ENCODE results near the gene MAN2A2.
"Not testable (repeated sequence)": the region's sequence is repeated elsewhere in the genome, so short reads cannot be mapped to it uniquely, and the experiment has no call there.

MAN2A2 gene

GRCh38 chr15:90907051-90907660, 4.1 kb downstream of the MAN2A2 start:
- in situ Hi-C loops (cut with HindIII; ENCODE audit: low pct_ligation_motif_present, low sequenced_read_pairs): no loop called here
- Histone ChIP-seq H3K36me3 (replicated peaks) (peaks cover 17% of the 10 kb centered on the region), H3K4me3 (ENCODE audit: low read depth, low read length) (no peak overlapping the region), H3K27ac (no peak overlapping the region), H3K27me3 (replicated peaks) (no peaks in the 10 kb centered on the region)
- TF ChIP-seq, protein P1, sequence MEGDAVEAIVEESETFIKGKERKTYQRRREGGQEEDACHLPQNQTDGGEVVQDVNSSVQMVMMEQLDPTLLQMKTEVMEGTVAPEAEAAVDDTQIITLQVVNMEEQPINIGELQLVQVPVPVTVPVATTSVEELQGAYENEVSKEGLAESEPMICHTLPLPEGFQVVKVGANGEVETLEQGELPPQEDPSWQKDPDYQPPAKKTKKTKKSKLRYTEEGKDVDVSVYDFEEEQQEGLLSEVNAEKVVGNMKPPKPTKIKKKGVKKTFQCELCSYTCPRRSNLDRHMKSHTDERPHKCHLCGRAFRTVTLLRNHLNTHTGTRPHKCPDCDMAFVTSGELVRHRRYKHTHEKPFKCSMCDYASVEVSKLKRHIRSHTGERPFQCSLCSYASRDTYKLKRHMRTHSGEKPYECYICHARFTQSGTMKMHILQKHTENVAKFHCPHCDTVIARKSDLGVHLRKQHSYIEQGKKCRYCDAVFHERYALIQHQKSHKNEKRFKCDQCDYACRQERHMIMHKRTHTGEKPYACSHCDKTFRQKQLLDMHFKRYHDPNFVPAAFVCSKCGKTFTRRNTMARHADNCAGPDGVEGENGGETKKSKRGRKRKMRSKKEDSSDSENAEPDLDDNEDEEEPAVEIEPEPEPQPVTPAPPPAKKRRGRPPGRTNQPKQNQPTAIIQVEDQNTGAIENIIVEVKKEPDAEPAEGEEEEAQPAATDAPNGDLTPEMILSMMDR (IDR thresholded peaks at IDR 0.05; ENCODE audit: low read depth, low read length, missing control alignments): no peak
- no peak for DNase-seq

GRCh38 chr15:90907838-90908507, 4.9 kb downstream of the MAN2A2 start:
- in situ Hi-C loops (cut with HindIII; ENCODE audit: low pct_ligation_motif_present, low sequenced_read_pairs): no loop called here
- TF ChIP-seq, protein P1 (IDR thresholded peaks at IDR 0.05; ENCODE audit: low read depth, low read length, missing control alignments): no peak
- H3K27me3 ChIP-seq (replicated peaks): no peaks in the 10 kb centered on the region
- no peak for DNase-seq
- H3K36me3 ChIP-seq (replicated peaks): peaks cover 21% of the 10 kb centered on the region
- H3K4me3 ChIP-seq (ENCODE audit: low read depth, low read length): no peak overlapping the region
- no peak overlapping the region for H3K27ac ChIP-seq

- in situ Hi-C loops (cut with HindIII; ENCODE audit: low pct_ligation_motif_present, low sequenced_read_pairs); H3K27me3 ChIP-seq (replicated peaks); DNase-seq; H3K27ac ChIP-seq; H3K4me3 ChIP-seq (ENCODE audit: low read depth, low read length): not testable (repeated sequence)
- peaks cover 29% of the 10 kb centered on the region for H3K36me3 ChIP-seq (replicated peaks)
Measured at GRCh38 chr15:90909449-90909848, 6.3 kb downstream of the MAN2A2 start.

- Histone ChIP-seq H3K36me3 (replicated peaks) (peaks cover 29% of the 10 kb centered on the region), H3K4me3 (ENCODE audit: low read depth, low read length) (no peak overlapping the region), H3K27me3 (replicated peaks) (no peaks in the 10 kb centered on the region), H3K27ac (no peak overlapping the region)
- in situ Hi-C loops (cut with HindIII; ENCODE audit: low pct_ligation_motif_present, low sequenced_read_pairs): no loop called here
- TF ChIP-seq, protein P1 (IDR thresholded peaks at IDR 0.05; ENCODE audit: low read depth, low read length, missing control alignments): no peak
- no peak for DNase-seq
Measured at GRCh38 chr15:90909976-90910375, 6.9 kb downstream of the MAN2A2 start.

DNA sequence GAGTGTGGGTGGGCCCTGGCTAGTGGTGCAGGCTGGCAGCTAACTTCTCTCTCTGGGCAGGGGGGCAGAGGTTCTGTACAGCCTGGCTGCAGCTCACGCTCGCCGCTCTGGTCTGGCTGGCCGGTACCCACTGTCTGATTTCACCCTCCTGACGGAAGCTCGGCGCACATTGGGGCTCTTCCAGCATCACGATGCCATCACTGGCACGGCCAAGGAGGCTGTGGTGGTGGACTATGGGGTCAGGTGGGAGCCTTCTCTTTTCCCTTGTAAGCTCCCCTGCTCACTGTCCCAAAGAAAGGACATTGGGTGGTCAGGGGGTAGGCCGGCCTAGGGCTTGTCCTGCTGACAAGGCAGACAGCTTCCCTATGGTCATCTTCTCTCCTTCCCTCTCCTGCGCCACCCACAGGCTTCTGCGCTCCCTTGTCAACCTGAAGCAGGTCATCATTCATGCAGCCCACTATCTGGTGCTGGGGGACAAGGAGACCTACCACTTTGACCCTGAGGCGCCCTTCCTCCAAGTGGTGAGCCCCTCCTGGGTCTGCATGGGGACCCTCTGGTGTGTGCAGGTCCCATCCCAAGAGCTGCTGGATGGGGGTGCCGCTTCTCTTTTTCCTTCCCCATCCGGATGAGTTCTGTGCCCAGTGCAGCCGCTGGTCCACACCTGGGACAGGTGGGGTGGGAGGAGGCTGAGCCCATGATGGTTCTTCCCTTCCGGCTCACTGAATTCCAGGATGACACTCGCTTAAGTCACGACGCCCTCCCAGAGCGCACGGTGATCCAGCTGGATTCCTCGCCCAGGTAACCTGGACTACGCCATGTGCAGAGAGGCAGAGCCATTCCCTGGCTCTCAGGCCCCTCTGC, 7.6 kb downstream of the MAN2A2 start:
- H3K27ac ChIP-seq: no peak overlapping the region
- TF ChIP-seq, protein P1 (IDR thresholded peaks at IDR 0.05; ENCODE audit: low read depth, low read length, missing control alignments): no peak
- peaks cover 27% of the 10 kb centered on the region for H3K36me3 ChIP-seq (replicated peaks)
- in situ Hi-C loops (cut with HindIII; ENCODE audit: low pct_ligation_motif_present, low sequenced_read_pairs): no loop called here
- no peaks in the 10 kb centered on the region for H3K27me3 ChIP-seq (replicated peaks)
- DNase-seq: no peak
- H3K4me3 ChIP-seq (ENCODE audit: low read depth, low read length): no peak overlapping the region

GRCh38 chr15:90911302-90911623, 8.2 kb downstream of the MAN2A2 start:
- peaks cover 29% of the 10 kb centered on the region for H3K36me3 ChIP-seq (replicated peaks)
- TF ChIP-seq, protein P1 (IDR thresholded peaks at IDR 0.05; ENCODE audit: low read depth, low read length, missing control alignments): no peak
- no peak overlapping the region for H3K27ac ChIP-seq
- H3K27me3 ChIP-seq (replicated peaks): no peaks in the 10 kb centered on the region
- no peak overlapping the region for H3K4me3 ChIP-seq (ENCODE audit: low read depth, low read length)
- DNase-seq: no peak
- in situ Hi-C loops (cut with HindIII; ENCODE audit: low pct_ligation_motif_present, low sequenced_read_pairs): no loop called here
